Kidney (tissue), 14 donors: ENCODE results near the gene LMNTD2. TPM values are rescaled to one million over a fixed set of nuclear protein-coding genes. Genes with fewer than 3 reads are reported as not detected.

Experiments used
- DNase-seq, 5 donors: peaks; one replicate each; pipeline ENCODE4 v3.0.0-alpha.2; 2013 to 2020
- FAIRE-seq: peaks from 2 replicates; lab custom pipeline; 2012; peaks lifted over from hg19 to GRCh38; lab: Jason Lieb, UNC
- H3K27ac ChIP-seq, 2 donors: one replicate each; pipeline ENCODE4 v1.7.0; 2013; ENCODE audit warnings: low read depth in 2 of 2, low read length in 2 of 2, inconsistent platforms in 1 of 2
- H3K27me3 ChIP-seq: one replicate; pipeline ENCODE4 v1.7.1; 2013; ENCODE audit warnings: low read length, inconsistent platforms; ENCODE audit not compliant: control insufficient read depth, insufficient read depth
- H3K36me3 ChIP-seq, 3 donors: one replicate each; pipeline versions ENCODE4 v1.7.0 to v1.7.1; 2013; ENCODE audit warnings: low read length in 3 of 3, control low read depth in 1 of 3, inconsistent platforms in 1 of 3; ENCODE audit not compliant: insufficient read depth in 3 of 3, control insufficient read depth in 2 of 3
- H3K4me1 ChIP-seq, 3 donors: one replicate each; pipeline versions ENCODE4 v1.7.0 to v1.7.1; 2013; ENCODE audit warnings: low read length in 3 of 3, inconsistent platforms in 1 of 3, low read depth in 1 of 3; ENCODE audit not compliant: control insufficient read depth in 2 of 3, insufficient read depth in 2 of 3
- H3K4me3 ChIP-seq, 3 donors: one replicate each; pipeline versions ENCODE4 v1.7.0 to v1.8.1; 2013; ENCODE audit warnings: low read length in 3 of 3, control low read depth in 1 of 3, inconsistent platforms in 1 of 3
- H3K9ac ChIP-seq, 3 donors: one replicate each; pipeline versions ENCODE4 v1.7.0 to v1.7.1; 2013; ENCODE audit warnings: low read length in 3 of 3, control low read depth in 1 of 3, inconsistent platforms in 1 of 3
- H3K9me3 ChIP-seq, 3 donors: one replicate each; pipeline versions ENCODE4 v1.7.0 to v1.7.1; 2013; ENCODE audit warnings: low read length in 3 of 3, control low read depth in 1 of 3, inconsistent platforms in 1 of 3; ENCODE audit not compliant: control insufficient read depth in 2 of 3, insufficient read depth in 1 of 3
- CTCF ChIP-seq: IDR thresholded peaks from 3 replicates; pipeline ENCODE4 v1.5.1; 2012; ENCODE audit warnings: mild to moderate bottlenecking, moderate library complexity, borderline replicate concordance; ENCODE audit not compliant: insufficient read depth; ENCODE audit errors: extremely low read depth
- intact Hi-C: fragments of 100-400 bp; cut with DNase I; formaldehyde crosslinking; loops from one replicate; pipeline ENCODE4 v1.11.1; 2022
- polyA plus RNA-seq: library from polyadenylated mRNA; stranded (reverse); fragments of 350-450 nt; fragmentation: Illumina TruSeq; extraction: RNeasy Lipid Tissue Mini Kit (QIAGEN cat#74804); gene quantifications from one replicate; pipeline ENCODE4 v1.2.3, GENCODE V29; 2014; ENCODE audit warnings: low read depth, low replicate concordance; ENCODE audit not compliant: insufficient read depth
- total RNA-seq: library from RNA; stranded (reverse); fragmentation: NEBNext Ultra II Directional; extraction: Animal tissue kit (Norgen Biotek cat#: 25700); gene quantifications from one replicate; pipeline ENCODE4 v1.2.1, GENCODE V29; 2021
- donor health status: control.
- donor health status: control.
- donor health status: control.
- donor health status: control.
- donor health status: control.
- donor health status: DM: yes; HTN: yes; CAD: no.
- donor health status: Normal renal cell carcinoma (clear cell type).

Gene LMNTD2
- total and polyA plus RNA-seq, 2 donors from 2014 or later = 6.2 to 8.0 TPM

- Histone ChIP-seq H3K4me3 (peak overlapping the region; percentile 84 to 87 (median 85)), H3K4me1 (peaks cover 0 to 45% (median 14%) of the 10 kb centered on the region in 3 donors), H3K9ac (peak overlapping the region; percentile 48 to 96 (median 85)), H3K27me3 (no peaks in the 10 kb centered on the region), H3K9me3 (no peaks in the 10 kb centered on the region), H3K36me3 (peaks cover 0 to 5% (median 2%) of the 10 kb centered on the region in 3 donors), H3K27ac (no peak overlapping the region)
- intact Hi-C loops = no loop called here
- DNase-seq (no peak), FAIRE-seq (no peak)
- no peak for TF ChIP-seq CTCF
Measured at GRCh38 chr11:577611-577894, 17.0 kb upstream of the LMNTD2 start.

- peaks cover 0 to 45% (median 14%) of the 10 kb centered on the region in 3 donors for H3K4me1 ChIP-seq
- no peaks in the 10 kb centered on the region for H3K27me3 ChIP-seq
- no peak for TF ChIP-seq CTCF
- intact Hi-C loops = no loop called here
- peaks cover 0 to 2% (median 2%) of the 10 kb centered on the region in 3 donors for H3K36me3 ChIP-seq
- DNase-seq (peak in 2 of 5 donors; percentile 67 to 85), FAIRE-seq (no peak)
- H3K9me3 ChIP-seq = no peaks in the 10 kb centered on the region
- peak overlapping the region; percentile 84 to 87 (median 85) for H3K4me3 ChIP-seq
- peak overlapping the region; percentile 48 to 96 (median 85) for H3K9ac ChIP-seq
- peak overlapping the region in 1 of 2 donors; percentile 32 for H3K27ac ChIP-seq
Measured at GRCh38 chr11:576811-577610, 16.5 kb upstream of the LMNTD2 start.

- FAIRE-seq (no peak), DNase-seq (peak; percentile 96 to 99 (median 97))
- Histone ChIP-seq H3K27me3 (no peaks in the 10 kb centered on the region), H3K9ac (peak within 1 kb of the TSS; percentile 84 to 96 (median 85)), H3K9me3 (no peaks in the 10 kb centered on the region), H3K27ac (peak within 1 kb of the TSS; percentile 96 to 98), H3K4me3 (peak within 1 kb of the TSS; percentile 84 to 87 (median 87)), H3K4me1 (peaks cover 0 to 45% (median 14%) of the 10 kb centered on the region in 3 donors), H3K36me3 (no peaks in the 10 kb centered on the region)
- TF ChIP-seq CTCF = no peak
- intact Hi-C loops = no loop called here
Measured at GRCh38 chr11:575996-576768, 15.6 kb upstream of the LMNTD2 start, which contains the start of gene PHRF1. TSS of gene PHRF1 (plus strand) at chr11:576470. CDS start at chr11:581513, 5,043 bp downstream.
